Hematopoietic multipotent progenitor cell treated with erythropoietin and hydrocortisone succinate and interleukin-3 and kit ligand, for 15 days (in vitro differentiated cells): Measurements from ENCODE around the gene AREL1.

Experiments
- DNase-seq: peaks from one replicate; pipeline ENCODE4 v3.0.0-alpha.2; 2015; ENCODE audit warnings: low spot score

The AREL1 gene

DNA sequence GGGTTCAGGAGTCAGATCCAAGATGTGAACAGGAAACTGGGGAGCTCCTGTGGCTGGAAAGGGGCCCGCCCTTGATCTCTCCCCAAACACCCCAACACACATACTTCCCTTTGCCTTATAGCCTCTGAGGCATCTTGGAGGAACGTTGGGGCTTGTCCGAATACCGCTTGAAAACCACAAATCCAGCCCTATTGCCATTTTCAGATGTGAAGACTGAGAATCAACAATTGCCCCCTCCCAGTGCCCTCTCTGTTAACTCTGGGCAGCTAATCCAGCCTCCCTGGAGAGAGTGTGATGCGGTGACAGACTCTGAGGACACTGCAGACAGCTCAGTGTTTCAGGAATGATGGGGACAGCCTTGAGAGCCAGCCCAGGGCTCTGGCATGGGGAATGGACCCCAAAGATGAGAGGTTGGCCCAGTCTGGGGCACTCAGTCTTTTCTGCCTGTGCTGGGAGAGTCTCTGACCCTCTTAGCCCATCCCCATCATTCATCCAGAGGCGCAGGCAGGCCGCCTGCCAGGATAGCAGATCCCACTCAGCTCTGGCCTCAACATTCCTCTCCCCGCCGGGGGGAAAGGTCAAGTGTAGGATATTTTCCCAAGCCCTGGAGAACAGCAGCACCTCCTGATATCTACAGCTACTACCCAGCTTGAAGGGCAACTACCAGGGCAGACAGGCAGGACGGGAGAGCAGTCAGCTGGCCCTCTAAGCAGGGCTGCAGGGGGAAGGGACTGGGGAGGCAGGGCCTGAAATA is 76.3 kb downstream of the AREL1 start:
- no peak for DNase-seq

DNA sequence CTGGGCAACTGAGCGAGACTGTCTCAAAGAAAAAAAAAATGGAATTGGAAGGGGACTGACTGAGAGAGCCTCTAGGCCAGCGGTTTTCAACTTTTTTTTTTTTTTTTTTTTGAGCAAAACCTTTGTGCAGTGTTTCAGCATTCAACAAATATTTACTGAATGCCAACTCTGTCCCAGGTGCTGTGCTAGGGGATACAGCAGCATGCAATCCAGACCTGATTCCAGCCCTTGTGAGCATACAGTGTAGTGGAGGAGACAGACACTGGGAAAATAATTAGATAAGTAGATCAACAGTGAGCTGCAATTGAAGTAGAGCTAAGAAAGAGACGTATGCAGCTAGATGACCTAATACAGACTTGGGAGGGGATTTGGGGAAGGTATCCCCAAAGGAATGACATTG is 77.0 kb downstream of the AREL1 start:
- DNase-seq = no peak

DNA sequence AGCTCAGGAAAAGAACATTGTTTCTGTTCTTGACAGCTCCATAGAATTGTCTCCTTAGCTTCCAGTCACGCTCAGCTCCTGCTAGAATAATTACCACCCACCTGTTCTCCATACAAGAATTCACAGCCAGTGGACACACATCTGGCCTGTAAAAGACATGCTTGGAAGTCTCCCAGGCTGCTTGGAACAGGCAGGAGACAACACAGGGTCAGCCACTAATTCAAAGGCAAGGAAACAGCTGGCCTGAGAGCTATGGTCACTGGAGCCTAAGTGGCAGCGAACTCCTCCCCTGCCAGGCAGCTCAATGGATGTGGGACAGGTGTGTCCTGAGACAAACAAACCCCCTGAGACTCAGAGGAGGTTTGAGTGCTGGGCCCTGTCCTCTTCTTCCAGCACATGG is 77.9 kb downstream of the AREL1 start:
- DNase-seq = no peak

DNA sequence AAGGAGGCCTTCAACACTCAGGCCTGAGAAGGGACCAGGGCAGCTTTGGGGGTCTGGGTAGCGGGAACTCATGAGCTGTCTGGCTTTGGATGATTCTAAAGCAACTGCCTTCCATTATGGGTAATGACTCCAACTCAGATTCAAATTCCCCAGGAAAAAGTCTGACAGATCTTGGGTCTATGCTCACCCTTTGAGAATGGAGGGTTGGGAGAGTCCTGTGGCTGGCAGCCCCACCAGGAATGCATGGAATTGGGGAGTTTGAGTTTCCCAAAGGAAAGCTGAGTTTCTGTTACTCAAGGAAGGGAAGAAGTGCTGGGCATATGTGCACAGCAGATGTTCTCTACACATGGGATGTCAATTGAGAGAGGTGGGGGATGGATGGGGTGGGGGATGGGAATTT is 78.4 kb downstream of the AREL1 start:
- no peak for DNase-seq

- DNase-seq = no peak
Observed at GRCh38 chr14:74630881-74631690, 81.8 kb downstream of the AREL1 start.

GRCh38 chr14:74628418-74628817 is 84.5 kb downstream of the AREL1 start:
- DNase-seq = no peak

DNA sequence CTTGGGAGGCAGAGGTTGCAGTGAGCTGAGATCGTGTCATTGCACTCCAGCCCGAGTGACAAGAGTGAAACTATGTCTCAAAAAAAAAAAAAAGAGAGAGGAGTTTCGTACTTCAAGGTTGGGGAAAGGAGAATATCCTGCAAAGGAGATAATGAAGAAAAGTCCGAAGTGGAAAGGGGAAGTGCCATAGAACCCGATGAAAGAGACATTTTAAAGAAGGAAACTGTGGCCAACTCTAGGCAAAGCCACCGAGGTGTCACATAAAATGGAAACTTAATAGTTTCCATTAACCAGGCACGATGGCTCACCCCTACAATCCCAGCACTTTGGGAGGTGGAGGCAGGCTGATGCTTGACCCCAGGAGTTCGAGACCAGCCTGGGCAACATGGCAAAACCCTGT is 85.8 kb downstream of the AREL1 start:
- DNase-seq = no peak

DNA sequence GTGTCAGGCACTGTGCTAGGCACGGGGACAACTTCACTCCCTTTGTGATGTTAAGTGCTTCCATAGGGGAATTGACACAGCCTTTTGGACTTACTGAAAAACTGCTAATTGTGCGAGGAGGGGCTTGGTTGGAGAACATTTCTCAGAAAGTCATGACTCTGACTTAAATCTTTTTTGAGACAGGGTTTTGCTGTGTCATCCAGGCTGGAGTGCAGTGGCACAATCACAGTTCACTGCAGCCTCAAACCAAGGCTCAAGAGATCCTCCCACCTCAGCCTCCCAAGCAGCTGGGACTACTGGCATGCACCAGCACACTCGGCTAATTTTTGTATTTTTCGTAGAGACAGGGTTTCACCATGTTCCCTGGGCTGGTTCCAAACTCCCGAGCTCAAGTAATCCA is 90.6 kb downstream of the AREL1 start:
- no peak for DNase-seq

- no peak for DNase-seq
Observed at GRCh38 chr14:74621556-74621955, 91.3 kb downstream of the AREL1 start.

DNA sequence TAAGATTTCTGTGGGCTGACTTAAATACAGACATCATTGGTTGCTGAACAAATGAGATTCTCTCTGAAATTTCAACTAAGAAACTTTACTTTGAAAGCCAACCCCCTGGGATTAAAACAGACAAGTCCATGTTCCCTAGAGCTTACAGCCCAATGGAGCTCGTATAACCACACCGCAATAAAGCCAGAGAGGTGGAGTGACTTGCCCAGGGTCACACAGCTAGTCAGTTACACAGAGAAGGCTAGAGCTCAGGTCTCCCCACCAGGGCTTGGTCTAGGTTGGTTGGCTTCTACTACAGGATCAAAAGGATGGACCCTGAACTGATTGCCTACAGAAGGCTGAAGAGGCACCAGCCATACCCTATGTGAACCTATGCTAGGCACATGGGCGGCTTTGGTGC is 92.0 kb downstream of the AREL1 start:
- DNase-seq = no peak

DNA sequence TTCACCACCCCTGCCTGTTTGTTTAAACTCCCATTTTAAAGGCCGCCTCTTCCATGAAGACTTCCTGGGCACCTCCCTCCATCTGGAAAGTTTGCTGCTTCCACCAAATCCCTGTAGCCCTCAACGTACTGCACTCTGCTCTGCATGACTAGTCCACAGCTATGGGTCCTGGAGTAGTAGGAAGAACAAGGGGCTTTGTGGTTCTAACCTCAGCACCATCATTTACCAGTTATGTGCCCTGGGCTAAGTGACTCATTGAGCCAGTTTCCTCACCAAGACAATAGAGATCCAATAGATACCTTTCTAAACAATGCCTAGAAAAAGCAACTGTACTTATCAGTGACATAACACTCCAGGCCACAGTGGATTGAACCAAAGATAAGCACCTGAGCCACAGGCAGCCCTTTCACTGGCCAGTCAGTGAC is 92.4 kb downstream of the AREL1 start:
- DNase-seq = no peak

DNA sequence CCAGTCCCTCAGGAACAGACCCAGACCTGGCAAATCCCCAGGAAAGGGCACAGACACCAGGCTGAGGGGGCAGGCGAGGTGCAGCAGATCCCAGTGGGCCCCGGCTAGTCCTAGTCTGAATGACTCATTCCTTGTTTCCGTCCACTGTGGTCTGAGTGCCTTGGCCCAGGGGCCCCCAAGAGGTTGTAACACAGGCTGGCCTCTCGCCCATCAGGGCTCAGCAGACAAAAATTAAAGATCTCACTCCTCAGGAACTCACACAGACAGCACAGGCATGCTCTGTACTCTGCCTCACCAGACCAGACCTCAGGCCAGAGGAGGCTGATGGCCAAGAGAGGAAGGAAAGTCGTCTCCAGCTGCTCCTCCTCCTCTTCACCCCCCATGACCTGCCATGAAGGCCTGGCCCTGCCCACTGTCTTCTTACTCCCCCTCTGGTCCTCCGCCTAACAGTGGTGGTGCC is 93.2 kb downstream of the AREL1 start:
- no peak for DNase-seq

DNA sequence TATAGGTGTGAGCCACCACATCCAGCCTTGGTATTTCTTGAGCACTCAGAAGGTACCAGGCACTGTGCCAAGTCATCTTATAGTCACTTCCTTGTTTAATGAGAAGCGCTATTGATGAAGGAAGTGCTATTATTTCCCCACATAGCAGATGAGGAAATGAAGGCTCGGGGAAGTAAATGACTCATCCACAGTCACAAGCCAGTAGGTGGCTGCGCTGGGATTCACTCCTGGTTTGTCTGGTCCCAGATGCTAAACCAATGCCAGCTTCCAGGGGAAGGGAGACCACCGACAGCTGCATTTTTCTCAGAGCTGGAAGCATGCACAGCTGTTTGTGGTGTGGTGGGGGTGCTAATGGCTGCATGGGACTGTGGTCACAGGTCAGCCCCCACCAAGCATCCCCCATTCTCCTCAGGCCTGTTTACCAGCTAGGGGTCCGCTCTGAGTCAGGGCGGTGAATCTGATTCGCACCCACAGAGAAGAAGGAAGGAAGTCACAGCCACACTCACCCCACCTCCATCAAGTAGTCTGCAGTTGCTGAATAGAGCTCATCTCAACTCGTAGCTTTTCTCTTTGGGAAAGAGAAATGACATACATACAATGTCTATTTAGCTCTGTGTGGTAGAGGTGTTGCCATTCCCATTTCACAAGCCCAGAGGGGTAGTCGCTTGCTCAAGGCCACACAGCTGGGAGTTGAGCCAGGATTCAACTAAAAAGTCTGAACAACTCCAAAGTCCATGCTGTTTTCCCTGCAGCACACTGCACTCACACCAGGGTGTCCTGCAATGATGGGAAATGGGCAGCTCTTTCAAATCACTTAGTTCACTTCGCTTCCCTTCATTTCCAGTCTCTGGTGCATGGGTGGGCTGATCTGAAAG is 94.6 kb downstream of the AREL1 start:
- DNase-seq = no peak

- no peak for DNase-seq
Observed at GRCh38 chr14:74616996-74617700, 95.7 kb downstream of the AREL1 start.

DNA sequence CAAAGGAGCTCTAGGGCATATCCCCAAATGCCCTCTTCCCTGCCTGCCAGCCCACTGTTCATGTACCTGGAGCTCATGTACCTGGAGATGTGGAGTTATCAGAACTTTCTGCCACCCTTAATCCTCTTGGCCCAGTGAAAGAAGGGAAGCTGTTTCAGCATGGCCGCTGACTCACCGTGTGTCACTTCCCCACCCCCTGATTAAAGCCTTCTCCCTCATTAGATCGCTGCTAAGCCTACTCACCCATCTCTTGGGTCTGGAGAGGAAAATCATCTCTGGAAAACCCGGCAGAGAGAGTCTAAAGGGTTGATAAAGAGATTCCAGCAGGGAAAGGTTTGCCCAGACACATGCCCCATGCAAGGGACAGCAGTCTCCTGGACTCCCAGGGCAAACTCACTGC is 96.4 kb downstream of the AREL1 start:
- DNase-seq = no peak

DNA sequence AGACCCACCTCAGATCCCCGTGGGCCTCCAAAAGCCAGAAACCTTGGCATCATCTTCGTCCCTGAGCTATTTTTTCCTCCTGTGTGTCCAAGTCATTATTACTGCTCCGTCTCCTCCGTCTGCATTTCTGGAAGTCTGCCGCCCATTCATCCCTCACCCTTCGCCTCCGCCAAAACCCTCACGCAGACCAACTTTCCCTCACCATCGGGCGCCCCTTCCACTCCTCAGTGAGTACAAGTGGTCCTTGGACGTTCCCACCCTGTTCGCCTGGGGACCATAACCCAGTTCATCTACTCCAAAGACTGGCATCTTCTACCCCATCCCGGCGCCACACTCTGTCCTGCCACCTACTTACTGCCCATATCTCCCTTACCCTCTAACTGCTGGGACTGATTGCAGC is 97.1 kb downstream of the AREL1 start:
- no peak for DNase-seq

DNA sequence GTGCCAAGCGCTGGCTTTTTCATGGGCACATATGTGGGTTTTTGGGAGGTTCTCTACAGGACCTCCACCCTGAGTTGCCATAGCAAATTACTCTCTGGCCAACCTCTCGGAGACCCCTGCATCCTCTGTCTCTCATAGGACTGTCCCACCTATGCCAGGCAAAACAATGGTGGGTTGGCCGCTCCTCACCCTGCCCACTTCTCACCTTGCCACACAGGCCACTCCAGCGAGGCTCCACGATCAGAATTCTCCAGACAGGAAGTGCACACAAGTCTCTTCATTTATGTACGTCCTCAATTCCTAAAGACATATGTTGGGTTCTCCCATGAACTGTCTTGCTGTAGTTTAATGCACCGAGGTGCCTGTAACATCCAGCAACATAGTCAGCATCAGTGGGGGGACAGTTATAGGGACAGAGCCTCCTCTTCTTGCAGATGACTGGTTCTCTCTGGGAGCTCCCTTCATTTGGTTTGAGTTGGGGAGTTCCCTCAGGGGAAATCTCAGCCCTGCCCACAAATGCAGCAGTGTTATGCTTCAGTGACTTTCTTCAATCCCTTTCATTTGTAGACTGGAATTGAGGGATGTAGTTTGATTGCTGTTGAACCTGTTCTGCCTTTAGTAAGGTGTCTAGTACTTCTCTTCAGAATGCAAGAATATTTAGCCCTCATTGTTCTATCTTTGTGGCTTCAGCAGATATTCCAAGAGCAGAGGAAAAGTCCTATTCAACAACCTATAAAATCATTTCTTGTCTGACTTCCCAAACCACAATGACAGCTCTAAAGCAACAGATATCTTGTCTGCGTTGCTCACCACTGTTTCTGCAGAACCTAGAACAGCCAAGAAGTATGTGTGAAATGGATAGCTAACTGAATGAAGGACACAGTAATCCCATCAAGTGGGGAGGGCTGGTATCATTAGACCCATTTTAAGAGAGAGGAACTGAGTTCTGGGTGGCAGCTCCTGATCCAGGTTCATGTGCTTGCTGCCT is 98.1 kb downstream of the AREL1 start:
- DNase-seq = no peak

- no peak for DNase-seq
Observed at GRCh38 chr14:74613211-74613914, 99.5 kb downstream of the AREL1 start.

- peak; percentile 78 for DNase-seq
Observed at GRCh38 chr14:74612350-74613021, 100.4 kb downstream of the AREL1 start.
